ENCODE results near the gene PLEKHO2.
"Not testable (repeated sequence)": the region's sequence is repeated elsewhere in the genome, so short reads cannot be mapped to it uniquely, and the experiment has no call there.

Gene PLEKHO2

GRCh38 chr15:64813075-64813474, 28.6 kb upstream of the PLEKHO2 start:
- Histone ChIP-seq H3K9me3 (ENCODE audit: control insufficient read depth, insufficient read depth, low read length) (no peaks in the 10 kb centered on the region), H3K4me2 (ENCODE audit: low read length) (no peak overlapping the region), H3K36me3 (ENCODE audit: control insufficient read depth, low read length) (peaks cover 18% of the 10 kb centered on the region), H3K79me2 (ENCODE audit: control insufficient read depth, low read length) (no peaks in the 10 kb centered on the region), H3F3A (ENCODE audit: control insufficient read depth, insufficient read depth) (0 out of 2 replicates have a peak, but pooled peaks cover 16% of the 10 kb centered on the region), H3K4me3 (ENCODE audit: low read length) (no peak overlapping the region), H3K9me2 (replicated peaks; ENCODE audit: control insufficient read depth, low read length) (no peaks in the 10 kb centered on the region), H3K27me3 (ENCODE audit: control insufficient read depth, low read length) (peaks cover 6% of the 10 kb centered on the region; the same call in 1 of the 2 replicates), H4K20me1 (ENCODE audit: control insufficient read depth, insufficient read depth, low read depth, low read length) (no peaks in the 10 kb centered on the region), H3K4me1 (ENCODE audit: control insufficient read depth, low read length) (peaks cover 16% of the 10 kb centered on the region), H3K27ac (ENCODE audit: low read depth, low read length) (no peak overlapping the region)
- TF ChIP-seq CTCF (IDR thresholded peaks at IDR 0.05; ENCODE audit: low read depth, low read length, poor library complexity, severe bottlenecking), result no peak
- TF ChIP-seq EZH2phosphoT487 (IDR thresholded peaks at IDR 0.05; ENCODE audit: borderline replicate concordance, low read length), result no peak

GRCh38 chr15:64814283-64814682, 27.4 kb upstream of the PLEKHO2 start:
- H3K27me3 ChIP-seq (ENCODE audit: control insufficient read depth, low read length); H3K79me2 ChIP-seq (ENCODE audit: control insufficient read depth, low read length); H3K9me3 ChIP-seq (ENCODE audit: control insufficient read depth, insufficient read depth, low read length); H3K27ac ChIP-seq (ENCODE audit: low read depth, low read length); H3K4me2 ChIP-seq (ENCODE audit: low read length); H4K20me1 ChIP-seq (ENCODE audit: control insufficient read depth, insufficient read depth, low read depth, low read length); H3K9me2 ChIP-seq (replicated peaks; ENCODE audit: control insufficient read depth, low read length); H3K4me3 ChIP-seq (ENCODE audit: low read length): not testable (repeated sequence)
- Histone ChIP-seq H3K36me3 (ENCODE audit: control insufficient read depth, low read length) (peaks cover 28% of the 10 kb centered on the region), H3K4me1 (ENCODE audit: control insufficient read depth, low read length) (peaks cover 16% of the 10 kb centered on the region), H3F3A (ENCODE audit: control insufficient read depth, insufficient read depth) (0 out of 2 replicates have a peak, but pooled peaks cover 16% of the 10 kb centered on the region)

- not testable (repeated sequence) for H3K4me2 ChIP-seq (ENCODE audit: low read length); H3K27ac ChIP-seq (ENCODE audit: low read depth, low read length); H3K9me3 ChIP-seq (ENCODE audit: control insufficient read depth, insufficient read depth, low read length); H3K9me2 ChIP-seq (replicated peaks; ENCODE audit: control insufficient read depth, low read length); H3K27me3 ChIP-seq (ENCODE audit: control insufficient read depth, low read length); H4K20me1 ChIP-seq (ENCODE audit: control insufficient read depth, insufficient read depth, low read depth, low read length); H3K4me3 ChIP-seq (ENCODE audit: low read length); H3K79me2 ChIP-seq (ENCODE audit: control insufficient read depth, low read length)
- H3K36me3 ChIP-seq (ENCODE audit: control insufficient read depth, low read length), result peaks cover 32% of the 10 kb centered on the region
- H3K4me1 ChIP-seq (ENCODE audit: control insufficient read depth, low read length), result peaks cover 16% of the 10 kb centered on the region
- H3F3A ChIP-seq (ENCODE audit: control insufficient read depth, insufficient read depth), result 0 out of 2 replicates have a peak, but pooled peaks cover 16% of the 10 kb centered on the region
Observed at GRCh38 chr15:64814965-64815364, 26.8 kb upstream of the PLEKHO2 start.

- H3K9me2 ChIP-seq (replicated peaks; ENCODE audit: control insufficient read depth, low read length), result no peaks in the 10 kb centered on the region
- no peak overlapping the region for H3K4me2 ChIP-seq (ENCODE audit: low read length)
- H3K27me3 ChIP-seq (ENCODE audit: control insufficient read depth, low read length), result no peaks in the 10 kb centered on the region; the same call in 1 of the 2 replicates
- H3F3A ChIP-seq (ENCODE audit: control insufficient read depth, insufficient read depth), result 0 out of 2 replicates have a peak, but pooled peaks cover 16% of the 10 kb centered on the region
- H3K79me2 ChIP-seq (ENCODE audit: control insufficient read depth, low read length), result no peaks in the 10 kb centered on the region
- no peak for TF ChIP-seq CTCF (IDR thresholded peaks at IDR 0.05; ENCODE audit: low read depth, low read length, poor library complexity, severe bottlenecking)
- H3K27ac ChIP-seq (ENCODE audit: low read depth, low read length), result no peak overlapping the region
- no peak overlapping the region for H3K4me3 ChIP-seq (ENCODE audit: low read length)
- H3K9me3 ChIP-seq (ENCODE audit: control insufficient read depth, insufficient read depth, low read length), result no peaks in the 10 kb centered on the region
- H3K4me1 ChIP-seq (ENCODE audit: control insufficient read depth, low read length), result peaks cover 16% of the 10 kb centered on the region
- no peaks in the 10 kb centered on the region for H4K20me1 ChIP-seq (ENCODE audit: control insufficient read depth, insufficient read depth, low read depth, low read length)
- peaks cover 45% of the 10 kb centered on the region for H3K36me3 ChIP-seq (ENCODE audit: control insufficient read depth, low read length)
Observed at GRCh38 chr15:64816452-64816851, 25.3 kb upstream of the PLEKHO2 start.
